HCT116 (cell line): ENCODE measurements around the gene TIMP4. TPM values are rescaled to one million over a fixed set of nuclear protein-coding genes. Genes with fewer than 3 reads are reported as not detected.

Experiments used
- ATAC-seq: fragments of 200-7000 bp; cut with Tn5 transposase; 2 replicates; pipeline ENCODE4 v1.9.1; 2020; ENCODE audit warnings: mild to moderate bottlenecking, moderate library complexity
- BruUV-seq: library from RNA; stranded (reverse); fragments of 400-500 nt; replicated peaks from 2 replicates; lab custom pipeline; 2021; lab: Mats Ljungman, UMichigan
- CTCF ChIA-PET: fragments of 300-600 bp; sonication (Branson Sonifier 250); formaldehyde crosslinking; loops from one replicate; lab custom pipeline; 2021; ENCODE audit warnings: antibody characterized with exemption; lab: Charles Lee
- POLR2A ChIA-PET: fragments of 300-600, 350-600 bp; sonication (Branson Sonifier 250); formaldehyde crosslinking; loops from one replicate; lab custom pipeline; 2021; ENCODE audit warnings: antibody characterized with exemption; lab: Charles Lee
- RAD21 ChIA-PET, 2 experiments: fragments of 300-600 bp; sonication (Branson Sonifier 250); formaldehyde crosslinking; loops; one replicate each; lab custom pipeline; 2023; ENCODE audit warnings: low total read pairs in 2 of 2; ENCODE audit not compliant: uncharacterized antibody in 2 of 2, unreplicated experiment in 2 of 2, low non-redundant PET in 1 of 2; lab: Charles Lee
- DNase-seq: peaks from one replicate; pipeline ENCODE4 v3.0.0-alpha.2; 2010; ENCODE audit warnings: low read depth, low spot score
- H2AFZ ChIP-seq: fragments of 200-600 bp; shearing (Covaris generic), sonication (generic); 2 replicates; pipeline ENCODE4 v1.6.1; 2017; ENCODE audit warnings: low read depth, mixed run types, mixed read lengths, antibody characterized with exemption, low read length; ENCODE audit not compliant: poor library complexity, severe bottlenecking
- H3K27ac ChIP-seq: 2 replicates; pipeline ENCODE4 v1.5.1; 2012; ENCODE audit warnings: low read depth, low read length
- H3K27me3 ChIP-seq: fragments of 200-600 bp; sonication (generic); 2 replicates; pipeline ENCODE4 v1.6.1; 2016; ENCODE audit warnings: mixed run types, low read length, mixed read lengths; ENCODE audit not compliant: insufficient read depth
- H3K36me3 ChIP-seq, 2 experiments: fragments of 200-500 bp in 1 of 2; fragments of 200-600 bp in 1 of 2; sonication (Bioruptor generic) in 1 of 2; sonication (generic) in 1 of 2; 2 replicates each; pipeline versions ENCODE4 v1.5.1 to v1.6.1; 2014 to 2016; ENCODE audit warnings: low read length in 2 of 2, inconsistent platforms in 1 of 2, mixed read lengths in 1 of 2, mixed run types in 1 of 2; ENCODE audit not compliant: insufficient read depth in 2 of 2, control insufficient read depth in 1 of 2
- H3K4me1 ChIP-seq, 2 experiments: fragments of 200-600 bp in 1 of 2; sonication (generic) in 1 of 2; 2 replicates each; pipeline versions ENCODE4 v1.5.1 to v1.6.1; 2012 to 2017; ENCODE audit warnings: low read length in 2 of 2, inconsistent platforms in 1 of 2, mild to moderate bottlenecking in 1 of 2, mixed read lengths in 1 of 2, mixed run types in 1 of 2, moderate library complexity in 1 of 2; ENCODE audit not compliant: insufficient read depth in 2 of 2, control insufficient read depth in 1 of 2
- H3K4me2 ChIP-seq: fragments of 200-600 bp; sonication (generic); 2 replicates; pipeline ENCODE4 v1.6.1; 2017; ENCODE audit warnings: mixed run types, low read length, mixed read lengths
- H3K4me3 ChIP-seq, 2 experiments: fragments of 200-600 bp in 1 of 2; sonication (generic) in 1 of 2; replicated peaks in 1 of 2; 2 replicates each; pipeline ENCODE4 v1.5.1; 2011 to 2016; ENCODE audit warnings: low read length in 2 of 2, control low read depth in 1 of 2, low read depth in 1 of 2, mild to moderate bottlenecking in 1 of 2, mixed read lengths in 1 of 2, mixed run types in 1 of 2
- H3K79me2 ChIP-seq: fragments of 200-600 bp; sonication (generic); 2 replicates; pipeline ENCODE4 v1.6.1; 2017; ENCODE audit warnings: mild to moderate bottlenecking, mixed run types, low read length, moderate library complexity, mixed read lengths; ENCODE audit not compliant: insufficient read depth
- H3K9ac ChIP-seq: fragments of 200-600 bp; sonication (generic); 2 replicates; pipeline ENCODE4 v1.6.1; 2016; ENCODE audit warnings: low read length, mixed read lengths
- H3K9me2 ChIP-seq: fragments of 200-600 bp; sonication (generic), shearing (Covaris generic); 2 replicates; pipeline ENCODE4 v1.6.1; 2017; ENCODE audit warnings: mixed run types, mild to moderate bottlenecking, moderate library complexity; ENCODE audit not compliant: insufficient read depth
- H3K9me3 ChIP-seq, 2 experiments: fragments of 200-500 bp in 1 of 2; fragments of 200-600 bp in 1 of 2; sonication (Bioruptor generic) in 1 of 2; sonication (generic) in 1 of 2; 2 replicates each; pipeline ENCODE4 v1.6.1; 2014 to 2017; ENCODE audit warnings: low read length in 2 of 2, mixed read lengths in 2 of 2, inconsistent platforms in 1 of 2, low read depth in 1 of 2, mild to moderate bottlenecking in 1 of 2, mixed run types in 1 of 2, moderate library complexity in 1 of 2; ENCODE audit not compliant: control insufficient read depth in 1 of 2, insufficient read depth in 1 of 2
- H4K20me1 ChIP-seq: fragments of 200-600 bp; sonication (generic), shearing (Covaris generic); 2 replicates; pipeline ENCODE4 v1.6.1; 2017; ENCODE audit warnings: mixed run types, mild to moderate bottlenecking, moderate library complexity; ENCODE audit not compliant: insufficient read depth
- ATF3 ChIP-seq: IDR thresholded peaks from 2 replicates; pipeline ENCODE4 v1.6.1; 2012
- CEBPB ChIP-seq: IDR thresholded peaks from 2 replicates; pipeline ENCODE4 v1.6.1; 2012; ENCODE audit warnings: low read depth
- CTCF ChIP-seq, 3 experiments: fragments of 200-600 bp in 1 of 3; sonication (generic) in 1 of 3; IDR thresholded peaks in 2 of 3; conservative IDR thresholded peaks in 1 of 3; 2 replicates each; pipeline ENCODE4 v1.5.1; 2012 to 2017; ENCODE audit warnings: low read depth in 2 of 3, low read length in 2 of 3, antibody characterized with exemption in 1 of 3, borderline replicate concordance in 1 of 3, control low read depth in 1 of 3, mild to moderate bottlenecking in 1 of 3, mixed read lengths in 1 of 3, mixed run types in 1 of 3, moderate library complexity in 1 of 3; ENCODE audit not compliant: insufficient read depth in 1 of 3
- EGR1 ChIP-seq: IDR thresholded peaks from 2 replicates; pipeline ENCODE4 v1.6.1; 2012; ENCODE audit warnings: low read depth
- ELF1 ChIP-seq: IDR thresholded peaks from 2 replicates; pipeline ENCODE4 v1.6.1; 2012; ENCODE audit warnings: low read depth, borderline replicate concordance
- EZH2 ChIP-seq: fragments of 200-600 bp; sonication (generic); IDR thresholded peaks from 2 replicates; pipeline ENCODE4 v1.6.1; 2017; ENCODE audit warnings: antibody characterized with exemption, mixed run types
- EZH2phosphoT487 ChIP-seq: fragments of 200-600 bp; IDR thresholded peaks from 2 replicates; pipeline ENCODE4 v1.6.1; 2018; ENCODE audit warnings: antibody characterized with exemption, borderline replicate concordance
- JUND ChIP-seq: IDR thresholded peaks from 2 replicates; pipeline ENCODE4 v1.6.1; 2012
- POLR2A ChIP-seq: IDR thresholded peaks from 2 replicates; pipeline ENCODE4 v1.7.0; 2011; ENCODE audit warnings: borderline replicate concordance; ENCODE audit not compliant: insufficient read depth, insufficient read length; ENCODE audit errors: extremely low read depth
- POLR2AphosphoS5 ChIP-seq: IDR thresholded peaks from 2 replicates; pipeline ENCODE4 v1.6.1; 2011; ENCODE audit warnings: mild to moderate bottlenecking, low read depth, low read length, moderate library complexity
- RAD21 ChIP-seq: IDR thresholded peaks from 2 replicates; pipeline ENCODE4 v1.6.1; 2012; ENCODE audit warnings: low read depth, mild to moderate bottlenecking
- SIN3A ChIP-seq: IDR thresholded peaks from 2 replicates; pipeline ENCODE4 v1.6.1; 2012; ENCODE audit warnings: low read depth
- SRF ChIP-seq: IDR thresholded peaks from 2 replicates; pipeline ENCODE4 v1.6.1; 2012; ENCODE audit warnings: low read depth
- YY1 ChIP-seq: IDR thresholded peaks from 2 replicates; pipeline ENCODE4 v1.6.1; 2011; ENCODE audit warnings: low read length, low read depth, moderate library complexity, mild to moderate bottlenecking; ENCODE audit not compliant: insufficient replicate concordance; ENCODE audit errors: extremely low read depth
- intact Hi-C: fragments of 100-400 bp; cut with micrococcal nuclease; formaldehyde crosslinking; loops from 2 replicates; pipeline ENCODE4 v1.10.0; 2022
- total RNA-seq: library from RNA; stranded (reverse); gene quantifications from one replicate; pipeline ENCODE4 v1.2.1, GENCODE V29; 2021; ENCODE audit not compliant: unreplicated experiment
- TF ChIP-seq, protein P1 (sequence below): IDR thresholded peaks from 2 replicates; pipeline ENCODE4 v1.6.1; 2011; ENCODE audit warnings: mild to moderate bottlenecking, low read length, moderate library complexity; ENCODE audit not compliant: insufficient replicate concordance; ENCODE audit errors: extremely low read depth
- TF ChIP-seq, protein P2 (sequence below): IDR thresholded peaks from 2 replicates; pipeline ENCODE4 v1.6.1; 2012; ENCODE audit warnings: low read depth
- TF ChIP-seq, protein P3 (sequence below): IDR thresholded peaks from 2 replicates; pipeline ENCODE4 v1.6.1; 2012

TIMP4 gene
- total RNA-seq, 1 experiment from 2014 or later, result not detected

GRCh38 chr3:12192655-12193484 lies 34.2 kb upstream of the TIMP4 start:
- ATAC-seq (no peak), DNase-seq (no peak)
- ChIA-PET CTCF (interaction anchor here (1.6 to 4.1 kb wide), 3 partner anchors 15 to 287 kb away, joined by 5 to 33 read pairs (median 12); no protein-coding TSS in a partner anchor), POLR2A (interaction anchor here (1.4 to 2.4 kb wide), 3 partner anchors 9 to 287 kb away, joined by 3 to 10 read pairs (median 3); no protein-coding TSS in a partner anchor), RAD21 (interaction anchor here in 1 of 2 experiments (0.6 kb wide), 1 partner anchor 292 kb away, joined by 3 read pairs; no protein-coding TSS in a partner anchor)
- intact Hi-C loops, result loop anchor here (5.0 kb wide), 2 partner anchors 109 to 289 kb away; partner anchors contain the start of gene TSEN2
- H3K4me2 ChIP-seq, result peak overlapping the region; percentile 62
- H3K9me2 ChIP-seq, result no peaks in the 10 kb centered on the region
- H3K9me3 ChIP-seq, result no peaks in the 10 kb centered on the region
- H3K4me1 ChIP-seq, result peaks cover 33 to 53% of the 10 kb centered on the region in 2 experiments
- H3K79me2 ChIP-seq, result no peaks in the 10 kb centered on the region
- H3K4me3 ChIP-seq, result peak overlapping the region in 1 of 2 experiments; percentile 23; a peak in 2 of 4 replicates
- BruUV-seq, result no TSS peak
- H3K9ac ChIP-seq, result peak overlapping the region; percentile 20; the same call in 1 of the 2 replicates
- no peaks in the 10 kb centered on the region for H3K36me3 ChIP-seq
- H3K27ac ChIP-seq, result peak overlapping the region; percentile 64
- no peak overlapping the region for H2AFZ ChIP-seq
- H4K20me1 ChIP-seq, result no peaks in the 10 kb centered on the region
- no peaks in the 10 kb centered on the region for H3K27me3 ChIP-seq
- TF ChIP-seq EZH2phosphoT487, result no peak
- TF ChIP-seq SIN3A, result no peak; the same call in 1 of the 2 replicates
- TF ChIP-seq, protein P1, sequence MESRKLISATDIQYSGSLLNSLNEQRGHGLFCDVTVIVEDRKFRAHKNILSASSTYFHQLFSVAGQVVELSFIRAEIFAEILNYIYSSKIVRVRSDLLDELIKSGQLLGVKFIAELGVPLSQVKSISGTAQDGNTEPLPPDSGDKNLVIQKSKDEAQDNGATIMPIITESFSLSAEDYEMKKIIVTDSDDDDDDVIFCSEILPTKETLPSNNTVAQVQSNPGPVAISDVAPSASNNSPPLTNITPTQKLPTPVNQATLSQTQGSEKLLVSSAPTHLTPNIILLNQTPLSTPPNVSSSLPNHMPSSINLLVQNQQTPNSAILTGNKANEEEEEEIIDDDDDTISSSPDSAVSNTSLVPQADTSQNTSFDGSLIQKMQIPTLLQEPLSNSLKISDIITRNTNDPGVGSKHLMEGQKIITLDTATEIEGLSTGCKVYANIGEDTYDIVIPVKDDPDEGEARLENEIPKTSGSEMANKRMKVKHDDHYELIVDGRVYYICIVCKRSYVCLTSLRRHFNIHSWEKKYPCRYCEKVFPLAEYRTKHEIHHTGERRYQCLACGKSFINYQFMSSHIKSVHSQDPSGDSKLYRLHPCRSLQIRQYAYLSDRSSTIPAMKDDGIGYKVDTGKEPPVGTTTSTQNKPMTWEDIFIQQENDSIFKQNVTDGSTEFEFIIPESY, result no peak
- TF ChIP-seq, protein P2, sequence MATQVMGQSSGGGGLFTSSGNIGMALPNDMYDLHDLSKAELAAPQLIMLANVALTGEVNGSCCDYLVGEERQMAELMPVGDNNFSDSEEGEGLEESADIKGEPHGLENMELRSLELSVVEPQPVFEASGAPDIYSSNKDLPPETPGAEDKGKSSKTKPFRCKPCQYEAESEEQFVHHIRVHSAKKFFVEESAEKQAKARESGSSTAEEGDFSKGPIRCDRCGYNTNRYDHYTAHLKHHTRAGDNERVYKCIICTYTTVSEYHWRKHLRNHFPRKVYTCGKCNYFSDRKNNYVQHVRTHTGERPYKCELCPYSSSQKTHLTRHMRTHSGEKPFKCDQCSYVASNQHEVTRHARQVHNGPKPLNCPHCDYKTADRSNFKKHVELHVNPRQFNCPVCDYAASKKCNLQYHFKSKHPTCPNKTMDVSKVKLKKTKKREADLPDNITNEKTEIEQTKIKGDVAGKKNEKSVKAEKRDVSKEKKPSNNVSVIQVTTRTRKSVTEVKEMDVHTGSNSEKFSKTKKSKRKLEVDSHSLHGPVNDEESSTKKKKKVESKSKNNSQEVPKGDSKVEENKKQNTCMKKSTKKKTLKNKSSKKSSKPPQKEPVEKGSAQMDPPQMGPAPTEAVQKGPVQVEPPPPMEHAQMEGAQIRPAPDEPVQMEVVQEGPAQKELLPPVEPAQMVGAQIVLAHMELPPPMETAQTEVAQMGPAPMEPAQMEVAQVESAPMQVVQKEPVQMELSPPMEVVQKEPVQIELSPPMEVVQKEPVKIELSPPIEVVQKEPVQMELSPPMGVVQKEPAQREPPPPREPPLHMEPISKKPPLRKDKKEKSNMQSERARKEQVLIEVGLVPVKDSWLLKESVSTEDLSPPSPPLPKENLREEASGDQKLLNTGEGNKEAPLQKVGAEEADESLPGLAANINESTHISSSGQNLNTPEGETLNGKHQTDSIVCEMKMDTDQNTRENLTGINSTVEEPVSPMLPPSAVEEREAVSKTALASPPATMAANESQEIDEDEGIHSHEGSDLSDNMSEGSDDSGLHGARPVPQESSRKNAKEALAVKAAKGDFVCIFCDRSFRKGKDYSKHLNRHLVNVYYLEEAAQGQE, result no peak
- no peak for TF ChIP-seq ATF3
- TF ChIP-seq ELF1, result no peak
- no peak for TF ChIP-seq RAD21
- no peak for TF ChIP-seq JUND
- no peak for TF ChIP-seq YY1
- TF ChIP-seq, protein P3, sequence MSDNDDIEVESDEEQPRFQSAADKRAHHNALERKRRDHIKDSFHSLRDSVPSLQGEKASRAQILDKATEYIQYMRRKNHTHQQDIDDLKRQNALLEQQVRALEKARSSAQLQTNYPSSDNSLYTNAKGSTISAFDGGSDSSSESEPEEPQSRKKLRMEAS, result no peak
- TF ChIP-seq SRF, result no peak
- TF ChIP-seq POLR2A, result no peak
- TF ChIP-seq POLR2AphosphoS5, result no peak
- TF ChIP-seq CEBPB, result no peak
- TF ChIP-seq CTCF (IDR thresholded peaks at IDR 0.05 in 2 of 3, conservative IDR thresholded peaks at IDR 0.05 in 1 of 3; ENCODE audit: borderline replicate concordance in 1 of 3, insufficient read depth in 1 of 3, low read depth in 2 of 3, low read length in 2 of 3), result no peak
- no peak for TF ChIP-seq EGR1
- no peak for TF ChIP-seq EZH2
